Kidney (tissue), 14 donors: ENCODE measurements around the gene DNAH6. TPM values are rescaled to one million over a fixed set of nuclear protein-coding genes. Genes with fewer than 3 reads are reported as not detected.

ENCODE experiments used
- DNase-seq, 5 donors: peaks; one replicate each; pipeline ENCODE4 v3.0.0-alpha.2; 2013 to 2020
- FAIRE-seq: peaks from 2 replicates; lab custom pipeline; 2012; peaks lifted over from hg19 to GRCh38; lab: Jason Lieb, UNC
- H3K27ac ChIP-seq, 2 donors: one replicate each; pipeline ENCODE4 v1.7.0; 2013; ENCODE audit warnings: low read depth in 2 of 2, low read length in 2 of 2, inconsistent platforms in 1 of 2
- H3K27me3 ChIP-seq: one replicate; pipeline ENCODE4 v1.7.1; 2013; ENCODE audit warnings: low read length, inconsistent platforms; ENCODE audit not compliant: control insufficient read depth, insufficient read depth
- H3K36me3 ChIP-seq, 3 donors: one replicate each; pipeline versions ENCODE4 v1.7.0 to v1.7.1; 2013; ENCODE audit warnings: low read length in 3 of 3, control low read depth in 1 of 3, inconsistent platforms in 1 of 3; ENCODE audit not compliant: insufficient read depth in 3 of 3, control insufficient read depth in 2 of 3
- H3K4me1 ChIP-seq, 3 donors: one replicate each; pipeline versions ENCODE4 v1.7.0 to v1.7.1; 2013; ENCODE audit warnings: low read length in 3 of 3, inconsistent platforms in 1 of 3, low read depth in 1 of 3; ENCODE audit not compliant: control insufficient read depth in 2 of 3, insufficient read depth in 2 of 3
- H3K4me3 ChIP-seq, 3 donors: one replicate each; pipeline versions ENCODE4 v1.7.0 to v1.8.1; 2013; ENCODE audit warnings: low read length in 3 of 3, control low read depth in 1 of 3, inconsistent platforms in 1 of 3
- H3K9ac ChIP-seq, 3 donors: one replicate each; pipeline versions ENCODE4 v1.7.0 to v1.7.1; 2013; ENCODE audit warnings: low read length in 3 of 3, control low read depth in 1 of 3, inconsistent platforms in 1 of 3
- H3K9me3 ChIP-seq, 3 donors: one replicate each; pipeline versions ENCODE4 v1.7.0 to v1.7.1; 2013; ENCODE audit warnings: low read length in 3 of 3, control low read depth in 1 of 3, inconsistent platforms in 1 of 3; ENCODE audit not compliant: control insufficient read depth in 2 of 3, insufficient read depth in 1 of 3
- intact Hi-C: fragments of 100-400 bp; cut with DNase I; formaldehyde crosslinking; loops from one replicate; pipeline ENCODE4 v1.11.1; 2022
- polyA plus RNA-seq: library from polyadenylated mRNA; stranded (reverse); fragments of 350-450 nt; fragmentation: Illumina TruSeq; extraction: RNeasy Lipid Tissue Mini Kit (QIAGEN cat#74804); gene quantifications from one replicate; pipeline ENCODE4 v1.2.3, GENCODE V29; 2014; ENCODE audit warnings: low read depth, low replicate concordance; ENCODE audit not compliant: insufficient read depth
- total RNA-seq: library from RNA; stranded (reverse); fragmentation: NEBNext Ultra II Directional; extraction: Animal tissue kit (Norgen Biotek cat#: 25700); gene quantifications from one replicate; pipeline ENCODE4 v1.2.1, GENCODE V29; 2021
- TF ChIP-seq, protein P1 (sequence below): IDR thresholded peaks from 3 replicates; pipeline ENCODE4 v1.5.1; 2012; ENCODE audit warnings: mild to moderate bottlenecking, moderate library complexity, borderline replicate concordance; ENCODE audit not compliant: insufficient read depth; ENCODE audit errors: extremely low read depth
- donor health status: control.
- donor health status: control.
- donor health status: control.
- donor health status: control.
- donor health status: control.
- donor health status: DM: yes; HTN: yes; CAD: no.
- donor health status: Normal renal cell carcinoma (clear cell type).

Gene DNAH6
- total and polyA plus RNA-seq, 2 donors from 2014 or later: 0.34 to 4.6 TPM

DNA sequence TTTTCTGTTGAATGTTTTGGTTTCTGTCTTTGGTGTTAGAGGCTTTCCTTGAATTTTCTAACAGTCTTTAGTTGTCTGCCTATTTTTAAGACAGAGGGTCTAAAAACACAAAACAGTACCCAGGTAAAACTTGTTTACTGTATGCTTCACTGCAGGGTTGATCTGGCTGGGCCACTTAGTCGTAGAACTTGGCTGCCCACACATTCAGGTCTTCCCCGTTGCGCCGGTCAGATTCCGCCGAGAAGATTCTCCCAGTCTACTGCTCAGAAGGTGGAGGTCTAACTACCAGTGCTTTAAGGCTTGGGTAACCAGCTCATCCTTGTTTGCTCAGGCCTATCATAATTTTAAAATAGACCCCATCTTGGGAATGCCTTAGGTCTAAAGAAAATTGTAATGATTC, 24.6 kb upstream of the DNAH6 start:
- Histone ChIP-seq H3K9me3 (no peaks in the 10 kb centered on the region), H3K27ac (no peak overlapping the region), H3K36me3 (no peaks in the 10 kb centered on the region), H3K4me3 (no peak overlapping the region), H3K27me3 (no peaks in the 10 kb centered on the region), H3K9ac (no peak overlapping the region), H3K4me1 (peaks cover 0 to 17% (median 2%) of the 10 kb centered on the region in 3 donors)
- intact Hi-C loops: loop anchor here (10.0 kb wide), 1 partner anchor 393 kb away; the partner anchor contains the start of gene TRABD2A
- no peak for FAIRE-seq
- TF ChIP-seq, protein P1, sequence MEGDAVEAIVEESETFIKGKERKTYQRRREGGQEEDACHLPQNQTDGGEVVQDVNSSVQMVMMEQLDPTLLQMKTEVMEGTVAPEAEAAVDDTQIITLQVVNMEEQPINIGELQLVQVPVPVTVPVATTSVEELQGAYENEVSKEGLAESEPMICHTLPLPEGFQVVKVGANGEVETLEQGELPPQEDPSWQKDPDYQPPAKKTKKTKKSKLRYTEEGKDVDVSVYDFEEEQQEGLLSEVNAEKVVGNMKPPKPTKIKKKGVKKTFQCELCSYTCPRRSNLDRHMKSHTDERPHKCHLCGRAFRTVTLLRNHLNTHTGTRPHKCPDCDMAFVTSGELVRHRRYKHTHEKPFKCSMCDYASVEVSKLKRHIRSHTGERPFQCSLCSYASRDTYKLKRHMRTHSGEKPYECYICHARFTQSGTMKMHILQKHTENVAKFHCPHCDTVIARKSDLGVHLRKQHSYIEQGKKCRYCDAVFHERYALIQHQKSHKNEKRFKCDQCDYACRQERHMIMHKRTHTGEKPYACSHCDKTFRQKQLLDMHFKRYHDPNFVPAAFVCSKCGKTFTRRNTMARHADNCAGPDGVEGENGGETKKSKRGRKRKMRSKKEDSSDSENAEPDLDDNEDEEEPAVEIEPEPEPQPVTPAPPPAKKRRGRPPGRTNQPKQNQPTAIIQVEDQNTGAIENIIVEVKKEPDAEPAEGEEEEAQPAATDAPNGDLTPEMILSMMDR: no peak
- DNase-seq: no peak

DNA sequence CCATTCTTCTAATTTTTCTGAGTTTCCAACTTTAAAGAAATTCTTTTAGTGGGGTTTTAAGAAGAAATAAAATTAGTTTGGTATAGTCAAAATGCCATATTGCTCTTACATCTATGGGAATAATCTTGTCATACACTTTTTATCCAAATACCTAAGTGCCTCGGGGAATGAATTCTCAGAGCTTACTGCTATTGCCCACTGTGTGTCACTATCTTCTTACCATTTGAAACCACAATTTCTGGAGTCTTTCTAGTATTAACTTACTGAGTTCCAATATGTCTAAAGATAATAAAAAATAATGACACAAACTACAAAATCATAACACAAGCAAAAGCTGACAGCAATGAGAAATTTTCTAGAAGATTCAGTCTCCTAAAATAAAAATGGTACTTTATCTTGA, 23.7 kb upstream of the DNAH6 start:
- TF ChIP-seq, protein P1: no peak
- Histone ChIP-seq H3K4me1 (peaks cover 0 to 9% (median 0%) of the 10 kb centered on the region in 3 donors), H3K36me3 (no peaks in the 10 kb centered on the region), H3K27ac (no peak overlapping the region), H3K27me3 (no peaks in the 10 kb centered on the region), H3K4me3 (no peak overlapping the region), H3K9ac (no peak overlapping the region), H3K9me3 (no peaks in the 10 kb centered on the region)
- intact Hi-C loops: loop anchor here (10.0 kb wide), 1 partner anchor 392 kb away; the partner anchor contains the start of gene TRABD2A
- DNase-seq (no peak), FAIRE-seq (no peak)

DNA sequence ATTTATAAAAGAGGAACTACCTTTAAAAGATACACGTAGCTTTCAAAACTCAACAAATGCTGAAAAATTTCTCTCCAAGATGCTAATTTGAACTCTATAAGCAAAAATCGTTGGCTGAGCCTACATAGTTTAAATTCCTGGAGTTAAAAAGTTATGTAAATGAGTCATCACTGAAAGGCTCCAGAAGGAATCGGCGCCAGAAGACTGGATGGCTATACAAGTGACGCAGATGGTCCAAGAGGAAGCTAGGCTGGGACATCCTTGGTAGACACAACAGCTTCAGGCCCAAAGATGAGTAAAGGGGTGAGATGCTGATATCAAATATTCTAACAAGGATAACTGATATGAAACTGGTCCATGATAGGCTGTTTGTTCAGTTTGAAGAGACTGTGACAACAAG, 22.8 kb upstream of the DNAH6 start:
- Histone ChIP-seq H3K4me3 (no peak overlapping the region), H3K4me1 (peaks cover 0 to 9% (median 0%) of the 10 kb centered on the region in 3 donors), H3K36me3 (no peaks in the 10 kb centered on the region), H3K27ac (no peak overlapping the region), H3K9ac (no peak overlapping the region), H3K9me3 (no peaks in the 10 kb centered on the region), H3K27me3 (no peaks in the 10 kb centered on the region)
- FAIRE-seq (no peak), DNase-seq (no peak)
- TF ChIP-seq, protein P1: no peak
- intact Hi-C loops: loop anchor here (10.0 kb wide), 1 partner anchor 391 kb away; the partner anchor contains the start of gene TRABD2A

DNA sequence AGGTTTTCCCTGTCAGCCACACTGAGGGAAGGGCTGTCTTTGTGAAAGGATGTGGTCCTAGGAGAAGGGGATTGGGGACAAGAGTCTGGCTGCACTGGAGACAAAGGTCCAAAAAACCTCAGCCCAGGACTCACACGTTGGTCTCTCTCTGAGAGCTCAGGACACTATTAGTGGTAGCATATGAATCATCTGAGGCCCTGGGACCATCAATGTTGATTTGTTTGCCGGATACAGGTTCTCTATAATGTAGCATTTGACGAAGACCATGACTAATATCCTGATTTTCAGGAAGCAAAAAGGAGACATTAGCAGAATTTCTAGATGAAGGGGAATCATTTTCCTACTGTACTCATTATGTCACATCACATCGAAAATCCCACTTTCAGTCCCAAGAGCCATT, 22.2 kb upstream of the DNAH6 start:
- FAIRE-seq (no peak), DNase-seq (no peak)
- Histone ChIP-seq H3K36me3 (no peaks in the 10 kb centered on the region), H3K27ac (no peak overlapping the region), H3K27me3 (no peaks in the 10 kb centered on the region), H3K9me3 (no peaks in the 10 kb centered on the region), H3K4me3 (no peak overlapping the region), H3K4me1 (peaks cover 0 to 9% (median 0%) of the 10 kb centered on the region in 3 donors), H3K9ac (no peak overlapping the region)
- intact Hi-C loops: loop anchor here (10.0 kb wide), 1 partner anchor 391 kb away; the partner anchor contains the start of gene TRABD2A
- TF ChIP-seq, protein P1: no peak
